ENCODE measurements around the gene MRPL34. TPM values are rescaled to one million over a fixed set of nuclear protein-coding genes. Genes with fewer than 3 reads are reported as not detected.

MRPL34 gene
- total RNA-seq, 4 donors from 2014 or later: 95.8 to 311 (median 149) TPM

DNA sequence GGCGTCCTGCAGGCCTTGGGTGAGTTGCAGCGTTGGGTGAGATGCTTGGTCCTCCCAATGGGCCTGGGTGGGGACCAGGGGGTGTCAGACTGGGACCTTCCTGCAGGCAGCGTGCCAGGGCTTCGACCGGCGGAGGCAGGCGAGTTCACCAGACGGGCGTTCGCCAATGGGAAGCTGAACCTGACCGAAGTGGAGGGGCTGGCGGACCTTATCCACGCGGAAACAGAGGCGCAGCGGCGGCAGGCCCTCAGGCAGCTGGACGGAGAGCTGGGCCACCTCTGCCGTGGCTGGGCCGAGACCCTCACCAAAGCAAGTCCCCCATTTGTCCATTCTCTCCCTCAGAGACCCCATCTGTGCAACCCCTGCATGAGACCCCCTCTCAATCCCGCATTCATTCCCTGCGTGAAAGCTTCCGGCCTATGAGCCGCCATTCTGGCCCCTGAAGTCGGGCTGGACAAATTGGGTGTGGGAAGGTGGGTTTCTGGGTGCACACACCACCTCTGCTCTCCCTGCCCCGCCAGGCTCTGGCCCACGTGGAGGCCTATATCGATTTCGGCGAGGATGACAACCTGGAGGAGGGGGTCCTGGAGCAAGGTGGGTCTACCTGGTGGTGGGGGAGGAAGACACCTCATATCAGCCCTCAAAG lies 32.9 kb downstream of the MRPL34 start:
- Histone ChIP-seq H3K4me3 (replicated peaks in 1 of 3) (peak overlapping the region in 1 of 3 donors; percentile 94), H3K27ac (no peak overlapping the region), H3K27me3 (no peaks in the 10 kb centered on the region), H3K4me1 (peaks cover 22 to 31% of the 10 kb centered on the region in 2 donors), H3K9me3 (no peaks in the 10 kb centered on the region), H3K36me3 (no peaks in the 10 kb centered on the region)
- no peak for DNase-seq
- intact Hi-C loops (cut with DNase I): no loop called here
- 88 to 90% methylated on average over 30 of the region's 30 CpGs for WGBS, 2 donors
- no peak for TF ChIP-seq POLR2A (IDR thresholded peaks at IDR 0.05)
- TF ChIP-seq, protein P1, sequence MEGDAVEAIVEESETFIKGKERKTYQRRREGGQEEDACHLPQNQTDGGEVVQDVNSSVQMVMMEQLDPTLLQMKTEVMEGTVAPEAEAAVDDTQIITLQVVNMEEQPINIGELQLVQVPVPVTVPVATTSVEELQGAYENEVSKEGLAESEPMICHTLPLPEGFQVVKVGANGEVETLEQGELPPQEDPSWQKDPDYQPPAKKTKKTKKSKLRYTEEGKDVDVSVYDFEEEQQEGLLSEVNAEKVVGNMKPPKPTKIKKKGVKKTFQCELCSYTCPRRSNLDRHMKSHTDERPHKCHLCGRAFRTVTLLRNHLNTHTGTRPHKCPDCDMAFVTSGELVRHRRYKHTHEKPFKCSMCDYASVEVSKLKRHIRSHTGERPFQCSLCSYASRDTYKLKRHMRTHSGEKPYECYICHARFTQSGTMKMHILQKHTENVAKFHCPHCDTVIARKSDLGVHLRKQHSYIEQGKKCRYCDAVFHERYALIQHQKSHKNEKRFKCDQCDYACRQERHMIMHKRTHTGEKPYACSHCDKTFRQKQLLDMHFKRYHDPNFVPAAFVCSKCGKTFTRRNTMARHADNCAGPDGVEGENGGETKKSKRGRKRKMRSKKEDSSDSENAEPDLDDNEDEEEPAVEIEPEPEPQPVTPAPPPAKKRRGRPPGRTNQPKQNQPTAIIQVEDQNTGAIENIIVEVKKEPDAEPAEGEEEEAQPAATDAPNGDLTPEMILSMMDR (IDR thresholded peaks at IDR 0.05): no peak

DNA sequence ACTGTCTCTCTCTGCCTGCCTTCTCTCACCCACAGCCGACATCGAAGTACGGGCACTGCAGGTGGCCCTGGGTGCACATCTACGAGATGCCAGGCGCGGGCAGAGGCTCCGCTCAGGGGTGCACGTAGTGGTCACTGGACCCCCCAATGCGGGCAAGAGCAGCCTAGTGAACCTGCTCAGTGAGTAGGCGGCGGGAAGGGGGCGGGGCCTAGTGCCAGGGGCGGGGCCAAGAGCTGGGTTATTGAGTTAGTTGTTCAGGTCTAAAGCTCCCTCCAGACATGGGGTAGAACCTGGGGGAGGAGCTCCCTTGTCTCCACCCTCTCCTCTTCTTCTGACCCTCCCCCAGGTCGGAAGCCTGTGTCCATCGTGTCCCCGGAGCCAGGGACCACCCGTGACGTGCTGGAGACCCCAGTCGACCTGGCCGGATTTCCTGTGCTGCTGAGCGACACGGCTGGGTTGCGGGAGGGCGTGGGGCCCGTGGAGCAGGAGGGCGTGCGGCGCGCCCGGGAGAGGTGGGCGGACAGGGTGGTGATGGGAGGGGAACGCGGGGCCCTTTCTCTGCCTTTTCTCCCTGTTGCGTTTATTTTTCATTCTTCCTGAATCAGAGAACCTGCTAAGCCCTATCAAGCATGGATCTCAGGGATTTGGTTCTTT lies 33.5 kb downstream of the MRPL34 start:
- H3K27ac ChIP-seq: no peak overlapping the region
- no peak for DNase-seq
- H3K27me3 ChIP-seq: no peaks in the 10 kb centered on the region
- intact Hi-C loops (cut with DNase I): no loop called here
- WGBS, 2 donors: 94 to 97% methylated on average over 19 to 34 of the region's 34 CpGs
- peaks cover 18 to 24% of the 10 kb centered on the region in 2 donors for H3K4me1 ChIP-seq
- no peaks in the 10 kb centered on the region for H3K9me3 ChIP-seq
- H3K4me3 ChIP-seq (replicated peaks in 1 of 3): no peak overlapping the region
- no peaks in the 10 kb centered on the region for H3K36me3 ChIP-seq
- TF ChIP-seq, protein P1 (IDR thresholded peaks at IDR 0.05): no peak
- TF ChIP-seq POLR2A (IDR thresholded peaks at IDR 0.05): no peak

DNA sequence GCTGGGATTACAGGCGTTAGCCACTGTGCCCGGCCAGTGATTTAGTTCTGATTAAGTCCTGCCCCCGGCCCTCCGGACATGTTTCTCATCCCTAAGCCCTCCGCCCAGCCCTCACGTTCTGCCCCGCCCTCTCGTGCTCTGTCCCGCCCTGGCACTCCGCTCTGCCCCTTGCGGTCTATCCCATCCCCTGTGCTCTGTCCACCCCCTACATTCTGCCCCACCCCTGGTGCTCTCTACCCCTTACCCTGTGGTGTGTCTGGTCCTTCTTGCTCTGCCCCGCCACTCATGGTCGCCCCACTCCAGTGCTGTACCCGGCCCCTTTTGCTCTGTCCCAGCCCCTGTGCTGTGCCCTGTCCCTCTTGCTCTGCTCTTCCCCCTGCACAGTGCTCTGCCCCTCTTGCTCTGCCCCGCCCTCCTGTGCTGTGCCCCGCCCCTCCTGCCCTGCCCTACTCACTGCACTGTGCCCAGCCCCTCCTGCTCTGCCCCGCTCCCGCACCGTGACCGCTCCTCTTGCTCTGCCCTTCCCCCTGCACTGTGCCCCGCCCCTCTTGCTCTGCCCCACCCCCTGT lies 34.7 kb downstream of the MRPL34 start:
- TF ChIP-seq, protein P1 (IDR thresholded peaks at IDR 0.05): no peak
- TF ChIP-seq POLR2A (IDR thresholded peaks at IDR 0.05): no peak
- intact Hi-C loops (cut with DNase I): no loop called here
- Histone ChIP-seq H3K27me3 (no peaks in the 10 kb centered on the region), H3K27ac (no peak overlapping the region), H3K9me3 (no peaks in the 10 kb centered on the region), H3K4me1 (peaks cover 12 to 18% of the 10 kb centered on the region in 2 donors), H3K36me3 (no peaks in the 10 kb centered on the region), H3K4me3 (replicated peaks in 1 of 3) (no peak overlapping the region)
- no peak for DNase-seq
- WGBS, 2 donors: 67 to 83% methylated on average over 20 to 21 of the region's 21 CpGs

DNA sequence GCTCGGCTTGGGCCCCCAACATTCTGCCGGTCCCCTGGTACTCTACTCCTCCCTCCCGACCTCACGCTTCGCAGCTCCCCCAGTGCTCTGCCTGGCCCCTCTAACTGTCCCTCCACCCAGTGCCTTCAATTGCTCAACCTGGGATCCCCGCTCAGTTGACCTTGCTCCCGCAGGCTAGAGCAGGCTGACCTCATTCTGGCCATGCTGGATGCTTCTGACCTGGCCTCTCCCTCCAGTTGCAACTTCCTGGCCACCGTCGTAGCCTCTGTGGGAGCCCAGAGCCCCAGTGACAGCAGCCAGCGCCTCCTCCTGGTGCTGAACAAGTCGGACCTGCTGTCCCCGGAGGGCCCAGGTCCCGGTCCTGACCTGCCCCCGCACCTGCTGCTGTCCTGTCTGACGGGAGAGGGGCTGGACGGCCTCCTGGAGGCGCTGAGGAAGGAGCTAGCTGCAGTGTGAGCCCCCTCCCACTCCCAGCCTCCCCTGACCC lies 35.2 kb downstream of the MRPL34 start:
- H3K36me3 ChIP-seq: no peaks in the 10 kb centered on the region
- no peaks in the 10 kb centered on the region for H3K27me3 ChIP-seq
- WGBS, 2 donors: 62 to 77% methylated on average over 12 to 15 of the region's 17 CpGs
- no peak for TF ChIP-seq POLR2A (IDR thresholded peaks at IDR 0.05)
- TF ChIP-seq, protein P1 (IDR thresholded peaks at IDR 0.05): no peak
- DNase-seq: no peak
- H3K4me3 ChIP-seq (replicated peaks in 1 of 3): no peak overlapping the region
- H3K4me1 ChIP-seq: peaks cover 10 to 15% of the 10 kb centered on the region in 2 donors
- no peak overlapping the region for H3K27ac ChIP-seq
- H3K9me3 ChIP-seq: no peaks in the 10 kb centered on the region
- intact Hi-C loops (cut with DNase I): no loop called here

DNA sequence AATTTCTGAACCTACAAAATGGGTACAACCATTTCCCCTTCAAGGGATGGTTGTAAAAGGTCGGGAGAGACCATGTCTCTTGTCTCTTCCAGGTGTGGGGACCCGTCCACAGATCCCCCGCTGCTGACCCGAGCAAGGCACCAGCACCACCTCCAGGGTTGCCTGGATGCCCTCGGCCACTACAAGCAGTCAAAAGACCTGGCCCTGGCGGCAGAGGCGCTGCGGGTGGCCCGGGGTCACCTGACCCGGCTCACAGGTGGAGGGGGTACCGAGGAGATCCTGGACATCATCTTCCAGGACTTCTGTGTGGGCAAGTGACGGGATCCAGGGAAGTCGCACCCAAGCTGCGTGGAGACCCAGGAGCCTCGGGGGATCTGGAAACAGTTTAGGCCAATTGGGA lies 35.7 kb downstream of the MRPL34 start:
- intact Hi-C loops (cut with DNase I): no loop called here

More for the DNA sequence above, 35.7 kb downstream of the MRPL34 start:
- Histone ChIP-seq H3K27ac (no peak overlapping the region), H3K36me3 (no peaks in the 10 kb centered on the region), H3K27me3 (no peaks in the 10 kb centered on the region), H3K4me3 (replicated peaks in 1 of 3) (no peak overlapping the region), H3K4me1 (peaks cover 10 to 12% of the 10 kb centered on the region in 2 donors), H3K9me3 (no peaks in the 10 kb centered on the region)
- TF ChIP-seq, protein P1 (IDR thresholded peaks at IDR 0.05): no peak
- no peak for TF ChIP-seq POLR2A (IDR thresholded peaks at IDR 0.05)
- DNase-seq: no peak
- 60 to 98% methylated on average over 1 to 8 of the region's 15 CpGs for WGBS, 2 donors
